Neural progenitor cell (in vitro differentiated cells): ENCODE measurements around the gene FKBP6. TPM values are rescaled to one million over a fixed set of nuclear protein-coding genes. Genes with fewer than 3 reads are reported as not detected.
"Not testable (repeated sequence)": the region's sequence is repeated elsewhere in the genome, so short reads cannot be mapped to it uniquely, and the experiment has no call there.

ENCODE experiments used
- DNase-seq: peaks from one replicate; pipeline ENCODE4 v3.0.0-alpha.2; 2016; ENCODE audit warnings: low spot score
- H2AFZ ChIP-seq: fragments of 200-600 bp; sonication (generic); replicated peaks from 2 replicates; pipeline ENCODE4 v1.6.1; 2016; ENCODE audit warnings: antibody characterized with exemption
- H3F3A ChIP-seq: fragments of 200-600 bp; sonication (generic); 2 replicates; pipeline ENCODE4 v1.6.1; 2016; ENCODE audit warnings: antibody characterized with exemption, low read depth
- H3K27ac ChIP-seq: fragments of 200-600 bp; sonication (generic); 2 replicates; pipeline ENCODE4 v1.5.1; 2016; ENCODE audit warnings: mild to moderate bottlenecking
- H3K27me3 ChIP-seq: fragments of 200-600 bp; sonication (generic); 2 replicates; pipeline ENCODE4 v1.6.1; 2016; ENCODE audit warnings: mild to moderate bottlenecking, moderate library complexity
- H3K36me3 ChIP-seq: fragments of 200-600 bp; sonication (generic); 2 replicates; pipeline ENCODE4 v1.5.1; 2016
- H3K4me1 ChIP-seq: fragments of 200-600 bp; sonication (generic); 2 replicates; pipeline ENCODE4 v1.6.1; 2016; ENCODE audit warnings: mixed run types
- H3K4me2 ChIP-seq: fragments of 200-600 bp; sonication (generic); 2 replicates; pipeline ENCODE4 v1.6.1; 2016
- H3K4me3 ChIP-seq: fragments of 200-600 bp; sonication (generic); 2 replicates; pipeline ENCODE4 v1.5.1; 2016
- H3K79me2 ChIP-seq: fragments of 200-600 bp; sonication (generic); 2 replicates; pipeline ENCODE4 v1.6.1; 2016; ENCODE audit warnings: low read depth
- H3K9ac ChIP-seq: fragments of 200-600 bp; sonication (generic); 2 replicates; pipeline ENCODE4 v1.6.1; 2016
- H3K9me3 ChIP-seq: fragments of 200-600 bp; sonication (generic); 2 replicates; pipeline ENCODE4 v1.5.1; 2016; ENCODE audit warnings: low read depth
- H4K20me1 ChIP-seq: fragments of 200-600 bp; sonication (generic); 2 replicates; pipeline ENCODE4 v1.6.1; 2016; ENCODE audit warnings: low read depth
- H3K27ac Mint-ChIP-seq: 3 replicates; pipeline ENCODE4 v1.8.0; 2021; ENCODE audit warnings: mixed read lengths
- H3K27me3 Mint-ChIP-seq: 2 replicates; pipeline ENCODE4 v1.8.0; 2022; ENCODE audit warnings: low read depth, mild to moderate bottlenecking, inconsistent platforms, moderate library complexity, mixed read lengths; ENCODE audit not compliant: insufficient read depth
- H3K36me3 Mint-ChIP-seq: 3 replicates; pipeline ENCODE4 v1.8.0; 2021; ENCODE audit warnings: mixed read lengths
- H3K4me1 Mint-ChIP-seq: 3 replicates; pipeline ENCODE4 v1.8.0; 2021; ENCODE audit warnings: mixed read lengths
- H3K4me3 Mint-ChIP-seq: 3 replicates; pipeline ENCODE4 v1.8.0; 2021; ENCODE audit warnings: mild to moderate bottlenecking, moderate library complexity, mixed read lengths
- H3K9me3 Mint-ChIP-seq: 3 replicates; pipeline ENCODE4 v1.8.0; 2020; ENCODE audit warnings: mixed read lengths
- CTCF ChIP-seq: fragments of 200-600 bp; sonication (generic); IDR thresholded peaks from 2 replicates; pipeline ENCODE4 v1.5.1; 2017; ENCODE audit warnings: antibody characterized with exemption, mild to moderate bottlenecking
- EZH2 ChIP-seq: fragments of 200-600 bp; sonication (generic); IDR thresholded peaks from 2 replicates; pipeline ENCODE4 v1.6.1; 2017; ENCODE audit warnings: antibody characterized with exemption, mild to moderate bottlenecking, moderate library complexity
- EZH2phosphoT487 ChIP-seq: fragments of 200-600 bp; sonication (generic); IDR thresholded peaks from 2 replicates; pipeline ENCODE4 v1.6.1; 2017; ENCODE audit warnings: antibody characterized with exemption
- total RNA-seq: library from RNA; depleted of rRNA; stranded (reverse); fragments of >200 nt; gene quantifications from 2 replicates; pipeline ENCODE4 v1.2.3, GENCODE V29; 2015; ENCODE audit warnings: low replicate concordance

The FKBP6 gene
- total RNA-seq, 1 donor from 2014 or later, result not detected

DNA sequence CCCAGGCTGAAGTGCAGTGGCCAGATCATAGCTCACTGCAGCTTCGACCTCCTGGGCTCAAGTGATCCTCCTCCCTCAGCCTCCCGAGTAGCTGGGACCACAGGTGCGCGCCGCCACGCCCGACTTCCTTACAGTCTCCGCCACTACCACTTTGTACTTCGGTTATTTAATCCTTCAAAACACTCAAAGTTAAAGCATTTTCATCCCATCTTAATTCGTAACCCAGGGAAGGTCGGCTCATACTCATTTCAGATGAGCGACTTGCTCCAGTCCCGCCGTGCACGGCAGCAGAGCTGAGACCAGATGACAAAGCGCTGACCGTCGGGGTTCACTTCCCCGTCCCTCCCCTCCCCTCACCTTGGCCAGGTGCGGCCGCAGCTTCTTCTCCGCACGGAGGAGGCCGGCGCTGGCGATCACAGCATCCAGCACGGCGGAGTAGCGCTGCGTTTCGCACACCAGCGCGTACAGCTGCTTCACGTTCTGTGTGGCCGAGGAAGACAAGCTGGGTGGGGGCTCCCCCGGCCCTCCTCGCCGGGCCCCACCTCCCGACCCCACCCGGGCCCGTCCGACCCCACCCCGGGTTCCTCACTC lies 19.8 kb upstream of the FKBP6 start:
- no peak overlapping the region for H3K27ac Mint-ChIP-seq
- H3K36me3 ChIP-seq, result no peaks in the 10 kb centered on the region
- H3K4me2 ChIP-seq, result peak overlapping the region; percentile 91
- peak overlapping the region; percentile 6 for H3K9ac ChIP-seq
- peaks cover 22% of the 10 kb centered on the region for H3K79me2 ChIP-seq
- peaks cover 3% of the 10 kb centered on the region for H3K27me3 Mint-ChIP-seq
- no peaks in the 10 kb centered on the region for H3K9me3 ChIP-seq
- H3K36me3 Mint-ChIP-seq, result peaks cover 2% of the 10 kb centered on the region
- no peaks in the 10 kb centered on the region for H3K9me3 Mint-ChIP-seq
- peak overlapping the region; percentile 63 for H3K4me3 ChIP-seq
- peaks cover 14% of the 10 kb centered on the region for H3K4me1 Mint-ChIP-seq
- H4K20me1 ChIP-seq, result no peaks in the 10 kb centered on the region
- H3K27me3 ChIP-seq, result no peaks in the 10 kb centered on the region
- H3K27ac ChIP-seq, result no peak overlapping the region
- peak; percentile 38 for DNase-seq
- H3K4me3 Mint-ChIP-seq, result peak overlapping the region; percentile 94
- no peak for TF ChIP-seq CTCF
- TF ChIP-seq EZH2phosphoT487, result no peak
- TF ChIP-seq EZH2, result no peak
- H2AFZ ChIP-seq, result peak overlapping the region; percentile 91
- peaks cover 6% of the 10 kb centered on the region for H3K4me1 ChIP-seq
- no peaks in the 10 kb centered on the region for H3F3A ChIP-seq

- peak within 1 kb of the TSS; percentile 63 for H3K4me3 ChIP-seq
- H3K27ac Mint-ChIP-seq, result no peak within 1 kb of the TSS
- H4K20me1 ChIP-seq, result no peaks in the 10 kb centered on the region
- no peaks in the 10 kb centered on the region for H3K9me3 Mint-ChIP-seq
- TF ChIP-seq EZH2, result peak; percentile 39
- no peak for TF ChIP-seq EZH2phosphoT487
- H3K9me3 ChIP-seq, result no peaks in the 10 kb centered on the region
- DNase-seq, result peak; percentile 88
- peak within 1 kb of the TSS; percentile 91 for H2AFZ ChIP-seq
- H3K36me3 ChIP-seq, result no peaks in the 10 kb centered on the region
- H3K4me1 Mint-ChIP-seq, result peaks cover 14% of the 10 kb centered on the region
- no peaks in the 10 kb centered on the region for H3K27me3 ChIP-seq
- H3K4me1 ChIP-seq, result peaks cover 6% of the 10 kb centered on the region
- peak within 1 kb of the TSS; percentile 91 for H3K4me2 ChIP-seq
- H3K9ac ChIP-seq, result peak within 1 kb of the TSS; percentile 6
- peaks cover 22% of the 10 kb centered on the region for H3K79me2 ChIP-seq
- peaks cover 2% of the 10 kb centered on the region for H3K36me3 Mint-ChIP-seq
- H3F3A ChIP-seq, result no peaks in the 10 kb centered on the region
- peaks cover 2% of the 10 kb centered on the region for H3K27me3 Mint-ChIP-seq
- H3K27ac ChIP-seq, result no peak within 1 kb of the TSS
- peak within 1 kb of the TSS; percentile 94 for H3K4me3 Mint-ChIP-seq
These were observed 19.2 kb upstream of the FKBP6 start, which contains the start of gene NSUN5 for GRCh38 chr7:73308665-73309214. NSUN5 (minus strand) TSS chr7:73308826; CDS start chr7:73308790, 36 bp downstream.

GRCh38 chr7:73311421-73311820 lies 16.5 kb upstream of the FKBP6 start:
- not testable (repeated sequence) for H3K27me3 Mint-ChIP-seq, H3K4me3 Mint-ChIP-seq, H3K36me3 ChIP-seq, H3K9me3 ChIP-seq, H4K20me1 ChIP-seq, H3K27ac ChIP-seq, H3K36me3 Mint-ChIP-seq, H3K4me3 ChIP-seq, DNase-seq, H3K9ac ChIP-seq, H3K27me3 ChIP-seq, H3K9me3 Mint-ChIP-seq, H3K4me2 ChIP-seq, H2AFZ ChIP-seq, H3F3A ChIP-seq, H3K4me1 ChIP-seq, H3K27ac Mint-ChIP-seq
- peaks cover 14% of the 10 kb centered on the region for H3K4me1 Mint-ChIP-seq
- peaks cover 22% of the 10 kb centered on the region for H3K79me2 ChIP-seq

DNA sequence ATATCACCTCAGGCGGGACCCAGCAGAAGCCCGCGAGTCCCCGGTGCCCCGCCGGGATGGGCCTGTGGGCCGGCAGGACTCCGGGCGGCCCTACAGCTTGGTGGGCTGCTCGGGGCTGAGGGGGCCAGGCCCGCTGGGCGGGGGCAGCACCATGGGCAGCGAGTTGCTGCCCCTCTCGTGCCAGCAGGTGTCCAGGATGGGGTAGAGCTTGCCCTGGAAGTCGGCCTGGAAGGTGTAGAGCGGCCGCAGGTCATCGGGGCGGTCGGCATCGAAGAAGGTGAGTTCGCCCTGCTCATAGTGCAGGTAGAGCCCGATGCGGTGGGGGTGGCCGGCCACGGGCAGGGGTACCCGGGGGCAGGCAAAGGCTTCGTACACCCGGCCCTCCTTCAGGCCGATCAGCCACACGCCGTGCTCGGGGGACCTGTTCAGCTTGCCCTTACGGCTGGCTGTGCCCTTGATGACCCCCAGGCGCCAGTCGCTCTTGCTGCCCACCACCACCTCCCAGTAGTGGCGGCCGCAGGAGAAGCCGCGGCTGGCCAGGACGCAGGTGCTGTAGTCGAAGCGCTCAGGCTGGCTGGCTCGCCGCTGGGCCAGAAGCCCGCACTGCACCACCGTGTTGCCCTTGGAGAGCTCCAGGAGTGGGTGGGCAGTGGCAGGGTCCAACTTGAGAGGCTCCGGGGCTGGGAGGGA lies 15.0 kb upstream of the FKBP6 start:
- Histone ChIP-seq H3F3A (no peaks in the 10 kb centered on the region), H2AFZ (no peak overlapping the region), H3K9ac (no peak overlapping the region), H3K27me3 (no peaks in the 10 kb centered on the region), H3K4me1 (peaks cover 1% of the 10 kb centered on the region), H3K4me2 (no peak overlapping the region), H3K79me2 (peaks cover 8% of the 10 kb centered on the region), H3K4me3 (no peak overlapping the region), H3K27ac (no peak overlapping the region), H3K9me3 (no peaks in the 10 kb centered on the region), H4K20me1 (no peaks in the 10 kb centered on the region), H3K36me3 (no peaks in the 10 kb centered on the region)
- Mint-ChIP-seq H3K27me3 (peaks cover 3% of the 10 kb centered on the region), H3K4me1 (peaks cover 6% of the 10 kb centered on the region), H3K36me3 (no peaks in the 10 kb centered on the region), H3K9me3 (no peaks in the 10 kb centered on the region), H3K27ac (no peak overlapping the region), H3K4me3 (no peak overlapping the region)
- TF ChIP-seq EZH2phosphoT487 (no peak), CTCF (no peak), EZH2 (no peak)
- DNase-seq, result no peak
